Astrocyte (in vitro differentiated cells and primary cell): ENCODE measurements around the gene GRIN3A. TPM values are rescaled to one million over a fixed set of nuclear protein-coding genes. Genes with fewer than 3 reads are reported as not detected.

Experiments used
- DNase-seq: peaks from one replicate; pipeline ENCODE4 v3.0.0-alpha.2; 2010; ENCODE audit warnings: low read depth
- FAIRE-seq: peaks from 2 replicates; lab custom pipeline; 2011; peaks lifted over from hg19 to GRCh38; lab: Jason Lieb, UNC
- H2AFZ ChIP-seq: 2 replicates; pipeline ENCODE4 v1.6.0; 2012; ENCODE audit warnings: low read depth, low read length, inconsistent platforms
- H3K27ac ChIP-seq: 2 replicates; pipeline ENCODE4 v1.5.1; 2011; ENCODE audit warnings: low read depth, low read length, inconsistent platforms
- H3K27me3 ChIP-seq: 2 replicates; pipeline ENCODE4 v1.6.0; 2011; ENCODE audit warnings: low read length, inconsistent platforms; ENCODE audit not compliant: insufficient read depth
- H3K36me3 ChIP-seq: 2 replicates; pipeline ENCODE4 v1.5.1; 2011; ENCODE audit warnings: low read length, inconsistent platforms; ENCODE audit not compliant: insufficient read depth
- H3K4me1 ChIP-seq: 2 replicates; pipeline ENCODE4 v1.5.1; 2011; ENCODE audit warnings: low read length, inconsistent platforms; ENCODE audit not compliant: insufficient read depth
- H3K4me2 ChIP-seq: 2 replicates; pipeline ENCODE4 v1.6.0; 2012; ENCODE audit warnings: low read length, inconsistent platforms
- H3K4me3 ChIP-seq: 2 replicates; pipeline ENCODE4 v1.5.1; 2011; ENCODE audit warnings: low read depth, mild to moderate bottlenecking, low read length, inconsistent platforms; ENCODE audit not compliant: insufficient read depth
- H3K79me2 ChIP-seq: 2 replicates; pipeline ENCODE4 v1.6.0; 2012; ENCODE audit warnings: mild to moderate bottlenecking, low read length, inconsistent platforms; ENCODE audit not compliant: insufficient read depth
- H3K9ac ChIP-seq: 2 replicates; pipeline ENCODE4 v1.6.0; 2012; ENCODE audit warnings: mild to moderate bottlenecking, low read length, inconsistent platforms
- H3K9me3 ChIP-seq: 2 replicates; pipeline ENCODE4 v1.5.1; 2012; ENCODE audit warnings: low read depth, mild to moderate bottlenecking, low read length, inconsistent platforms; ENCODE audit not compliant: insufficient read depth
- H4K20me1 ChIP-seq: 2 replicates; pipeline ENCODE4 v1.6.0; 2012; ENCODE audit warnings: low read length, inconsistent platforms; ENCODE audit not compliant: insufficient read depth
- H3K27ac Mint-ChIP-seq: one replicate; pipeline ENCODE4 v1.8.0; 2021; ENCODE audit warnings: mild to moderate bottlenecking, mixed read lengths; ENCODE audit not compliant: unreplicated experiment
- H3K27me3 Mint-ChIP-seq: one replicate; pipeline ENCODE4 v1.8.0; 2021; ENCODE audit warnings: low read depth, mixed read lengths; ENCODE audit not compliant: unreplicated experiment
- H3K36me3 Mint-ChIP-seq: one replicate; pipeline ENCODE4 v1.8.0; 2021; ENCODE audit warnings: low read depth, mixed read lengths; ENCODE audit not compliant: unreplicated experiment
- H3K4me1 Mint-ChIP-seq: one replicate; pipeline ENCODE4 v1.8.0; 2021; ENCODE audit warnings: low read depth, mixed read lengths; ENCODE audit not compliant: unreplicated experiment
- H3K4me3 Mint-ChIP-seq: one replicate; pipeline ENCODE4 v1.8.0; 2021; ENCODE audit warnings: mild to moderate bottlenecking, moderate library complexity, mixed read lengths; ENCODE audit not compliant: unreplicated experiment
- H3K9me3 Mint-ChIP-seq: one replicate; pipeline ENCODE4 v1.8.0; 2021; ENCODE audit warnings: mild to moderate bottlenecking, mixed read lengths; ENCODE audit not compliant: unreplicated experiment
- EZH2 ChIP-seq: IDR thresholded peaks from 2 replicates; pipeline ENCODE4 v1.6.1; 2012; ENCODE audit warnings: mild to moderate bottlenecking, low read length, inconsistent platforms; ENCODE audit not compliant: insufficient read depth
- total RNA-seq: library from RNA; stranded (reverse); gene quantifications from 2 replicates; pipeline ENCODE4 v1.2.1, GENCODE V29; 2021
- TF ChIP-seq, protein P1 (sequence below): IDR thresholded peaks from 2 replicates; pipeline ENCODE4 v1.5.1; 2011; ENCODE audit warnings: low read depth, mild to moderate bottlenecking, inconsistent platforms, low read length, moderate library complexity; ENCODE audit not compliant: insufficient read depth

The GRIN3A gene
- total RNA-seq, 1 donor from 2014 or later, result not detected

DNA sequence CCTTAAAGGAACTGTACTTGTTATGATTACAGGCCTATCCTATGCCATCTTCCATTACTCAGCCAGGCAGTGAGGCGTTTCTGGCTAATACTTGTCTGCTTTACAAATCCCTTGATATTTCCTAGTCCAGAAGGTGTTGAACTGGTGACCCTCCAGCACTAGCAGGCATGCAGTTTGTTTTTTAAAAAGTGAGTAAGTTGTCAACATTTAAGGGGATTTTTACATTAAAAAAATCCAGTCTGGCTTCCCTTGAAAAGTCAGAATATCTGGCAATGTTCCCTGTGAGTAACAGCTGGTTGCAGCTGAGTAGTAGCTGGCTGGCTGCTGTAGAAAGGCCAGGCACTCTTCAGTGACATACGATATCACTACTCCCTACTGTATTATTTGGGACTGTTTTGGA is 21.8 kb downstream of the GRIN3A start:
- no peaks in the 10 kb centered on the region for H4K20me1 ChIP-seq
- DNase-seq (no peak), FAIRE-seq (no peak)
- no peak overlapping the region for H3K4me3 ChIP-seq
- Mint-ChIP-seq H3K9me3 (no peaks in the 10 kb centered on the region), H3K4me3 (no peak overlapping the region), H3K36me3 (no peaks in the 10 kb centered on the region), H3K4me1 (no peaks in the 10 kb centered on the region), H3K27me3 (peaks cover 27% of the 10 kb centered on the region), H3K27ac (no peak overlapping the region)
- H3K27ac ChIP-seq, result no peak overlapping the region
- no peaks in the 10 kb centered on the region for H3K36me3 ChIP-seq
- TF ChIP-seq EZH2, result no peak
- TF ChIP-seq, protein P1, sequence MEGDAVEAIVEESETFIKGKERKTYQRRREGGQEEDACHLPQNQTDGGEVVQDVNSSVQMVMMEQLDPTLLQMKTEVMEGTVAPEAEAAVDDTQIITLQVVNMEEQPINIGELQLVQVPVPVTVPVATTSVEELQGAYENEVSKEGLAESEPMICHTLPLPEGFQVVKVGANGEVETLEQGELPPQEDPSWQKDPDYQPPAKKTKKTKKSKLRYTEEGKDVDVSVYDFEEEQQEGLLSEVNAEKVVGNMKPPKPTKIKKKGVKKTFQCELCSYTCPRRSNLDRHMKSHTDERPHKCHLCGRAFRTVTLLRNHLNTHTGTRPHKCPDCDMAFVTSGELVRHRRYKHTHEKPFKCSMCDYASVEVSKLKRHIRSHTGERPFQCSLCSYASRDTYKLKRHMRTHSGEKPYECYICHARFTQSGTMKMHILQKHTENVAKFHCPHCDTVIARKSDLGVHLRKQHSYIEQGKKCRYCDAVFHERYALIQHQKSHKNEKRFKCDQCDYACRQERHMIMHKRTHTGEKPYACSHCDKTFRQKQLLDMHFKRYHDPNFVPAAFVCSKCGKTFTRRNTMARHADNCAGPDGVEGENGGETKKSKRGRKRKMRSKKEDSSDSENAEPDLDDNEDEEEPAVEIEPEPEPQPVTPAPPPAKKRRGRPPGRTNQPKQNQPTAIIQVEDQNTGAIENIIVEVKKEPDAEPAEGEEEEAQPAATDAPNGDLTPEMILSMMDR, result no peak
- H2AFZ ChIP-seq, result no peak overlapping the region
- no peaks in the 10 kb centered on the region for H3K27me3 ChIP-seq
- H3K9me3 ChIP-seq, result no peaks in the 10 kb centered on the region
- no peaks in the 10 kb centered on the region for H3K4me1 ChIP-seq
- no peak overlapping the region for H3K9ac ChIP-seq
- H3K4me2 ChIP-seq, result no peak overlapping the region
- H3K79me2 ChIP-seq, result no peaks in the 10 kb centered on the region

DNA sequence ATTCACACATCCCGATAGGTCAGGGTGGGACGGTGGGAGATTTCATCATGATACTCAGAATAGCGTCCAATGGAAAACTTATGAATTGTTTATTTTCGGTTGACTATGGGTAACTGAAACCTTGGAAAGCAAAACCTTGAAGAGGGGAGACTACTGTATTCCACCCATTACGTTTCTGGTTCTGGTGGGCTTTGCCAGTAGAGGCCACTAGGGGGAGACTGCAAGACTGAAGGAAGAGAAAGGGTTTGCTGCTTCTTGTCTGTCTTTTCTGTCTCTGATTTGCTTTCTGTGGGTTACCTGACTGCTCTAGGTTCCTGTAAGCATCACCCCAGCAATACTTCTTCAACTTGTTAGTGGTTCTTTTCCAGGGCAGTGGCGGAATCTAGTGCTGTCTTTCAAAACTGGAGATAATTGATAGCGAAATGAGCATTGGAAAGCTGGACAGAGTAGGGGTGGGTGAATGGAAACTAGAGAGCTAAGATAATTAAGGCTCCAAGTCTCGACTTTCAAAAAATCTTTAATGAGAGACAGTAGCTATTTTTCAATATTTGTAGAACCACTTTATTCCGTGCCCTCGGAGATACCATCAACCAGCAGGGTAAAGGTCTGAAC is 27.0 kb downstream of the GRIN3A start:
- no peaks in the 10 kb centered on the region for H3K9me3 Mint-ChIP-seq
- no peak for FAIRE-seq
- no peaks in the 10 kb centered on the region for H3K9me3 ChIP-seq
- no peaks in the 10 kb centered on the region for H3K4me1 ChIP-seq
- no peaks in the 10 kb centered on the region for H3K79me2 ChIP-seq
- no peaks in the 10 kb centered on the region for H3K36me3 Mint-ChIP-seq
- H3K4me1 Mint-ChIP-seq, result no peaks in the 10 kb centered on the region
- H3K36me3 ChIP-seq, result no peaks in the 10 kb centered on the region
- no peak overlapping the region for H3K9ac ChIP-seq
- no peak overlapping the region for H3K4me2 ChIP-seq
- no peak overlapping the region for H3K27ac ChIP-seq
- H3K4me3 ChIP-seq, result no peak overlapping the region
- H3K4me3 Mint-ChIP-seq, result no peak overlapping the region
- no peaks in the 10 kb centered on the region for H4K20me1 ChIP-seq
- peaks cover 20% of the 10 kb centered on the region for H3K27me3 Mint-ChIP-seq
- TF ChIP-seq, protein P1, result peak; percentile 32
- TF ChIP-seq EZH2, result no peak
- H3K27ac Mint-ChIP-seq, result no peak overlapping the region
- no peak for DNase-seq
- H3K27me3 ChIP-seq, result no peaks in the 10 kb centered on the region
- H2AFZ ChIP-seq, result no peak overlapping the region

DNA sequence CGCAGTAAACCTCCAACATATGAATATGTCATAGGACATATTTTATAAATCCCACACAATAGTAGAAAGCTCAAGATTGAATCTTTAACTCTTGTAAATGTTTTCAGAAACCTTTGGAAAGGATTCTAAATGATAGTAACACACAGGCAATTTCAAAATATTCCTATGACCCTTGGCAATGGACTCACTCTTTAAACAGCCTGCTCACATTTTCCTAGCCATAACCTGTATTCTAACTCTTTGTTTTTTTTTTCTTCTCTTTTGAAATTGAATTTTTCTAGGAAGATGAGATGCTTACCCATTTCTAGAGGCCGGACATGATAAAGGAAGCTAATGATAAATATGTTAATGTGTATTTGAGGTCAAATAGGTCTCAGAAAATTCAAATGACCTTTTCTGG is 29.6 kb downstream of the GRIN3A start:
- Histone ChIP-seq H3K4me2 (no peak overlapping the region), H3K36me3 (no peaks in the 10 kb centered on the region), H3K9ac (no peak overlapping the region), H3K9me3 (peaks cover 3% of the 10 kb centered on the region), H2AFZ (no peak overlapping the region), H3K4me3 (no peak overlapping the region), H4K20me1 (no peaks in the 10 kb centered on the region), H3K27ac (no peak overlapping the region), H3K27me3 (no peaks in the 10 kb centered on the region), H3K79me2 (no peaks in the 10 kb centered on the region), H3K4me1 (no peaks in the 10 kb centered on the region)
- no peaks in the 10 kb centered on the region for H3K9me3 Mint-ChIP-seq
- no peaks in the 10 kb centered on the region for H3K4me1 Mint-ChIP-seq
- DNase-seq (no peak), FAIRE-seq (no peak)
- no peak overlapping the region for H3K4me3 Mint-ChIP-seq
- peaks cover 32% of the 10 kb centered on the region for H3K27me3 Mint-ChIP-seq
- no peaks in the 10 kb centered on the region for H3K36me3 Mint-ChIP-seq
- TF ChIP-seq, protein P1, result no peak
- TF ChIP-seq EZH2, result no peak
- no peak overlapping the region for H3K27ac Mint-ChIP-seq
